Stimulated activated CD8-positive, alpha-beta memory T cell treated with anti-CD3 and anti-CD28 coated beads, Interleukin-12 subunit alpha, Interleukin-12 subunit beta, amount 100 ng/mL, for 24 hours (primary cell): ENCODE results near the gene ARHGAP4.

Experiments
- DNase-seq: peaks from one replicate; pipeline ENCODE4 v3.0.0-alpha.2; 2020; ENCODE audit errors: extremely low read depth

Gene ARHGAP4

DNA sequence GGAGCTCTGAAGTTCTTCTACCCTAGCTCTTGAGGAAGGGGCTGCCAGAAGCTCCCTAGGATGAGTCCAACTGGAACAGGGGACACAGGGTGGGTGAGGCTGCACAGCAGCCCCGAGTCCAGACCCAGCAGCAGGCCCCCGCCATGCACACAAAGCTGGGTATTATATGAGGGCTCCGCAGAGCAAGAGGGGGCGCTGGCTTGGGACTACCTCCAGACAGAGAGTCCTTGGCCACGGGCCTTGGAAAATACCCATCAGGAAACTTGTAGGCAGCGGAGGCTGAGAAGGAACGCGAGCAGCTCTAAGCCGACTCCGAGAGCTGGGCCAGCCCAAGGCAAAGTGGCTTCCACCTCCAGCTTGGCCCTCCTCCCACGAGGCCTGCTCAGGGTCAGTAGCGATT lies 37.5 kb upstream of the ARHGAP4 start:
- no peak for DNase-seq

DNA sequence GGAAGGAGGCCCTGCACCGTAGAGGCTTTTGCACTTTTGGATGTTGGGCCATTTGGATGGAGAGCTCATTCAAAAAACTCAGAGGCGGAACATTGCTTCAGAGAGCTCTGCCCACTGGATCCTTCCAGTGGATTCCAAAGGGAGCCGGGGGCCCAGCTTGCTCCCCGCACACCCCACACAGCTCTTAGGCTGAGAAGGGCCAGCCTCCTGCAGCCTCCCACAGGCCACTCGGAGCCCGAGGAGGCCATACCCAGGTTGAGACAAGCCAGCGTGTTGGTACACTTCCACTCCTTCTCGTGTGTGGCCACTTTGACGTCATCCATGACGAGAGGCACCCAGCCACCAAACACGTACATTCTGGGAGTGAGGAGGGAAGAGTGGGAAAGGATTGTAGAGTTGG lies 35.2 kb upstream of the ARHGAP4 start:
- no peak for DNase-seq

DNA sequence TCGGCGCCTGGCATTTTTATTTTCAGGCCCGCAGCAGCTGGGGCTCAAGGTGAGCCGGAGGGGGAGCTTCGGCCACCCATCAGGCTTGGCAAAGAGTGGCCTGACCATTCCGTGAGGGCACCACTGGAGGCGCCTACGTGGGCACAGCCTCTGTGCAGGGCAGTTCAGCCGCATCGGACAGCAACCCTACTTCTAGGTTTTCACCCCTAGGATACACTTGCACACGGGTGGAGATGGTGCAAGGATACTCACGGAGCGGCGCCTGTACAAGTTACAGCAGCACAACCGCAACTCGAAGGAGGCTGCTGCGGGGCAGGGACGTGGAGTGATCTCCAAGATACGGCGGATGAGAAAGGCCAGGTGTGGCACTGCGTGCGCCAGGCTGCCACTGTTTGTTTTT lies 34.7 kb upstream of the ARHGAP4 start:
- no peak for DNase-seq

GRCh38 chrX:153960077-153960476 lies 34.0 kb upstream of the ARHGAP4 start:
- no peak for DNase-seq

DNA sequence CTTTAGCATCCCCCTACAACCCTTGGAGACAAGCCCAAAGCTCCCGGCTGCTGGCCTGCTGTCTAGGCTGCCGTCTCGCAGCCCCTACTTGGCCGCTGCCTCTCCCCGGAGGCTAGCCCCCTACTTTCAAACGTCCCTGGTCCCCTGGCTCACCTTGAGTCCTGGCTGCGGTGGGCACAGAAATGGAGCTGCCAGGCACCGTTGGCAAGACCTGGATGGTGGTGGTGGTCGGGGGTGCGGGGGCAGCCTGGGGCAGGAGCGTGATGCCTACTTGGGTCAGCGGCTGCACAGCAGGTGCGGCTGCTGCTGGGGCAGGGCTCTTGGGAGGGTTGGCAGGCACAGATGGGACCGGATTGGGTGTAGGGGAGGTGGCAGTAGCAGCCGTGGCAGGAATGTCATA lies 33.6 kb upstream of the ARHGAP4 start:
- DNase-seq: no peak

- no peak for DNase-seq
These were observed 32.5 kb upstream of the ARHGAP4 start for GRCh38 chrX:153958605-153959004.

DNA sequence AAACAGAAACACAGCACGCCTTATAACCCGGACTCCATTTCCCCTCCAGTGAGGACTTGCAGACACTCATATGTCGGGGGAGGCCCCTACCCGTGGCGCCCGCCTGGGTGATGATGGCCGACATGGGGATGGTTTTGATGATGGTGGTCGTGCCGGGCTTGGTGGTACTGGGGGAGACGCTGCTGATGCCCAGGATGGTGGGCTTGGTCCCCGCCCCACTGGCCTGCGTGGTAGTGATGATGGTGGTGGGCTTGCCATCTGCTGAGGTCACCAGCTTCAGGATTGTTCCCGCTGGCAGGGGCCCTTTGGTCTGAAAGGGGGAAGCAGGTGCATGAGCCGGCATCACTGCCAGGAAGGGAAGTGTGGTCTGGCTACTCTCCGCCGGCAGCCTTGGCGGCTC lies 31.2 kb upstream of the ARHGAP4 start:
- DNase-seq: no peak

GRCh38 chrX:153956044-153956907 lies 30.2 kb upstream of the ARHGAP4 start:
- DNase-seq: no peak

GRCh38 chrX:153955228-153955732 lies 29.2 kb upstream of the ARHGAP4 start:
- no peak for DNase-seq

GRCh38 chrX:153954558-153955227 lies 28.6 kb upstream of the ARHGAP4 start:
- DNase-seq: no peak

- no peak for DNase-seq
These were observed 28.0 kb upstream of the ARHGAP4 start for GRCh38 chrX:153953892-153954557.

GRCh38 chrX:153953342-153953830 lies 27.3 kb upstream of the ARHGAP4 start:
- DNase-seq: no peak

- no peak for DNase-seq
These were observed 26.4 kb upstream of the ARHGAP4 start for GRCh38 chrX:153952373-153953026.

DNA sequence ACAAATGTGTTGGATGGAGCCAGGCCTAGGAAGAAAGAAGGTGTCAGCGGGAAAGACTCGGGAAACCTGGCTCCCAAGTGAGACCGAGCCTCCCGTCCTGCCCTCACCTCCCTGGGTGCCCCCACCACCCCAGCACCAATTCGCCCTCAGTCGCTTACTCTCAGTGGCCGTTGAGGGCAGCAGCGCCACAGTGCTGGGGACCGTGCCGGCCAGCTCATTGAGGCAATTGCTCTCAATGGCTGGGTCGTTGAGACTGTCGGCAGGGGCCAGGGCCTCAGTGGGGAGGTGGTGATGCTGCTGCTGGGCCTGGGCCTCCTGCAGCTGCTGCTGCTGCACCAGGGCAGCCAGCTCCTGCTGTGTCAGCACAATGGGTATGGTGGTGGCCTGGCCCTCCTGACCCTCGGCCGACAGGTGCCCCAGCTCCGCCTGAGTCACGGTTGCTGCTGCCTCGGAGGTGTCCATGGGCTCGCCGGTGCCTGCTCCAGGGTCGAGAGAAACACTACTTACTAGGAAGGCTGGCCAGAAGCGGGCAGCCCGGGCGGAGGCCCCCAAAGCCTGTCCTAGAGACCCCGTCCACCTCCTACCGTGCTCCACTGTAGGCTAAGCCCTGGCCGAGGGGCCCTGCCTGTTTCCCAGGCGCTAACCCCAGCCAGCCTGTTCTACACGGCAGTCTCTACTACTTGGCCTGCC lies 25.8 kb upstream of the ARHGAP4 start:
- no peak for DNase-seq

DNA sequence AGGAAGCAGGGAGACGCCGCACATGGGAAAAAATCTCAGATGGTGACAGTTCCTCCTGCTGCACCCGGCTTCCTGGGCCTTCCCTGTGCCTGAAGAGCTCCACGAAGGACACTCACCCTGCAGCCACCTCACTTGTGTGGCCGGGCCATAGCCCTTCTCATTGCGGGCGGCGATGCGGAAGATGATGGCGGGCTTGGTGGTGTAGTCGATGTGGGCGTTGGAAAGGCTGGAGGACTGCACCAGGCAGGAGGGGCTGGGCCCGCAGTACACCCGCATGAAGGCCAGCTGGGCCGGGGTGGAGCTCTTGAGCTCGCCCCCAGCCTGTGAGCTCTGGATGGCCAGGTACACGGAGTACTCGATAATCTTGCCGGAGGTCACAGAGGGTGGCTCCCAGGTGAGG lies 24.1 kb upstream of the ARHGAP4 start:
- DNase-seq: no peak

DNA sequence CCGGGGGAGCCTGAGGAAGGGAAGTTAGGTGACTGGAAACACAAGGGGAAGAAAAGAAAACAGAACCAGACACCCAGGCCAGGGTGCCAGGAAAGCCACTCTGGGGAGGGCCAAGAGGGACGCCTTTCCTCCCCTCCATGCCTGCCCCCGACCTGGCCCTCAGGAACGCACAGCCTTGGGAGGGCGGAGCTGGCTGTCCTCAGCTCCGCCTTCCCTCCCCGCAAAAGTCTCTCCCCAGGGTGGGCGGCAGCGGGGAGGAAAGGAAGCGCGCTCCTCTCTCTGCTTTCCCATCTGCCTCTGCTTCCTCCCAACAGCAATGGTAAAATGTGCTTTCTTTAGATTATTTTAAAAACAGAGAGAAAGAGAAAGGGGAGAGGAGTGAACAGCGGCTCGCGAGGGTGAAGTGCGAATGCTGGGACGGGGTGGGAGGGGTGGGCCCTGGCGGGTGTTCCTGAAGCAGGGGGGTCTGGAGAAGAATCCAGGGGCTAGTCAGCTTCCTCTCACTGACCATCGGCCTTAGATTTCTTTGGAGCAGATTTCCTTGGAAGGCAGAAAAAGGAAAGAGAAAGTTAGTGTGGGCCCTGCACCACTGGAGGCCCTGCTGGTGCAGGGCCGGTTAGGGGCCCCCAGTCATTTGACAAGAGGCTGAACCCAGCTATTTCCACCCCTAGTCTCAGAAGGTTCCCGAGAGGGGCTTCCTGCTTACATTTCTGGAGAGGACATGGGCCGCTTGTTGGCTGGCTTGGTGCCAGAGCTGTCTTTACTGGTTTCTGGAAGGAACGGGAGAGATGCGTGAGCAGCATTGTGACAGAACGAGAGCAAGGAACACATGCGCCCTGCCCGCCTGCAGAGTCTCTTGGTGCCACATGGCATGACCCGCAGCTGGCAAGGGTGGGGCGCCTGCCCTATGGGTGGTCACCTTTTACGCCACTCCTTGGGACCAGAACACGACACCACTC lies 23.1 kb upstream of the ARHGAP4 start:
- DNase-seq: no peak

GRCh38 chrX:153948002-153948466 lies 22.0 kb upstream of the ARHGAP4 start:
- DNase-seq: no peak

DNA sequence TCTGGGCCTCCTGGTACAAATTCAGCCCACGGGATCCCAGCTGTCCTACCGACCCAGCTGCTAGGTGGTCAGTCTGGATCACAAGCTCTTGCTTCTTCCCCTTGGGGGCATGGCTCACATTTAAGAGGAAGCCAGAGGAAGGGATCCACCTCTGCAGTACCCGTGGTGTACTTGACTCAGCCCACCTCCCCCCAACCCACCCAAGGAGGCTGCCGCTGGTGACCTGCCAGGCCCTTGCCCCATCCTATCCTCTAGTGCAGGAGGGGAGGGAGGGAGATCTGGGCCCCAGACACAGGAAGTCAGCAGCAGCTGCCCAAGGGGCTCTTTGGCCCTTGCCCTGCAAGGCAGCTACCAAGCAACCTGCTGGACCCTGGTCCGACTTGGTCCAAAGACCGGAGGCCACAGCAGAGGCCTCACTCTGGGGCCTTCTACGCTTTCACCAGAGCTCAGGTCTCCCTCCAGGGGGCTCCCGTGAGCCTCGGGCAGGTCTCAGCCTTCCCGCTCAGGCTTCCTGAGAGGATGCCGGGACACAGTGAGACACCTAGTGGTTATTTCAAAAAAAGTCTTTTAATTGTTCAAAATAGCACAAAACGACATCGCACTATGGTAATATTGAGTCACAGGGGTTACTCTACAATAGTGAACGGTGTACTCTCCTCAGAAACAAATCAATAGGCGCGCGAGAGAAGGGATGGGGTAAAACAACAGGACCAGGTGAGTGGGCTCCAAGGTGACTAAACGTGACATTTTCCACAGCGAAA lies 21.1 kb upstream of the ARHGAP4 start:
- no peak for DNase-seq
